Activated naive CD4-positive, alpha-beta T cell treated with anti-CD3 and anti-CD28 coated beads for 36 hours (primary cell): Measurements from ENCODE around the gene ZNF292. TPM values are rescaled to one million over a fixed set of nuclear protein-coding genes. Genes with fewer than 3 reads are reported as not detected.
"Not testable (repeated sequence)": the region's sequence is repeated elsewhere in the genome, so short reads cannot be mapped to it uniquely, and the experiment has no call there.

Experiments used
- CTCF ChIA-PET: fragments of 350-600 bp; sonication (Branson Sonifier 250); formaldehyde crosslinking; loops from one replicate; lab custom pipeline; 2021; ENCODE audit warnings: antibody characterized with exemption; lab: Charles Lee
- DNase-seq: peaks from one replicate; pipeline ENCODE4 v3.0.0-alpha.2; 2020
- H3K27ac Mint-ChIP-seq: one replicate; pipeline ENCODE4 v1.8.0; 2021; ENCODE audit warnings: mild to moderate bottlenecking, mixed read lengths
- H3K27me3 Mint-ChIP-seq: one replicate; pipeline ENCODE4 v1.8.0; 2021; ENCODE audit warnings: low read depth, mixed read lengths
- H3K36me3 Mint-ChIP-seq: one replicate; pipeline ENCODE4 v1.8.0; 2021; ENCODE audit warnings: low read depth, mixed read lengths
- H3K4me1 Mint-ChIP-seq: one replicate; pipeline ENCODE4 v1.8.0; 2021; ENCODE audit warnings: low read depth, mixed read lengths
- H3K4me3 Mint-ChIP-seq: one replicate; pipeline ENCODE4 v1.8.0; 2021; ENCODE audit warnings: mild to moderate bottlenecking, moderate library complexity, mixed read lengths
- H3K9me3 Mint-ChIP-seq: one replicate; pipeline ENCODE4 v1.8.0; 2021; ENCODE audit warnings: mixed read lengths
- intact Hi-C: fragments of 100-400 bp; cut with micrococcal nuclease; formaldehyde crosslinking; loops from one replicate; pipeline ENCODE4 v1.15.1; 2023
- total RNA-seq, 2 experiments: library from RNA; stranded (reverse); gene quantifications; one replicate each; pipeline ENCODE4 v1.2.3, GENCODE V29; 2021

The ZNF292 gene
- total RNA-seq, 2 experiments from 2014 or later: 39.5 to 41.2 TPM

DNA sequence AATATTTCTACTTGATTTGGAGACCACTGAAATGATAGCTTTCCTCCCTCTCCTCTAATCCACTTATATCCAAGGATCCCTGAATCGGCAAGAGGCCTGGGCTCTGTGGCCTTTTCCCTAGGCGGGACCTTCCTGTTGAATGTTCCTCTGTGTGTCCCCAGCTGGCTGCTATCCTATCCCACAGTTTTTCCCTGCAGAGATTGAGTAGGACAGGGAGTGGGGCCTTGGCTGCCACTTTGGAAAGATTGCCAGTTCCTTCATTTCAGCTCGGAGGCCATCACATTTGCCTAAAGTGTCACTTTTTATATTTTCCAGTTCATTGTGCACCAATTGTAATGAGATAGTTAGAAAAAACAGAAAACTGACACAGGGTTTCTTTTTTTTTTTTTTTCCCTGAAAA lies 128.1 kb downstream of the ZNF292 start:
- intact Hi-C loops: no loop called here
- H3K27ac Mint-ChIP-seq: no peak overlapping the region
- CTCF ChIA-PET: no interaction called here
- no peak for DNase-seq
- no peak overlapping the region for H3K4me3 Mint-ChIP-seq
- no peaks in the 10 kb centered on the region for H3K9me3 Mint-ChIP-seq
- H3K36me3 Mint-ChIP-seq: no peaks in the 10 kb centered on the region
- no peaks in the 10 kb centered on the region for H3K27me3 Mint-ChIP-seq
- H3K4me1 Mint-ChIP-seq: peaks cover 11% of the 10 kb centered on the region

DNA sequence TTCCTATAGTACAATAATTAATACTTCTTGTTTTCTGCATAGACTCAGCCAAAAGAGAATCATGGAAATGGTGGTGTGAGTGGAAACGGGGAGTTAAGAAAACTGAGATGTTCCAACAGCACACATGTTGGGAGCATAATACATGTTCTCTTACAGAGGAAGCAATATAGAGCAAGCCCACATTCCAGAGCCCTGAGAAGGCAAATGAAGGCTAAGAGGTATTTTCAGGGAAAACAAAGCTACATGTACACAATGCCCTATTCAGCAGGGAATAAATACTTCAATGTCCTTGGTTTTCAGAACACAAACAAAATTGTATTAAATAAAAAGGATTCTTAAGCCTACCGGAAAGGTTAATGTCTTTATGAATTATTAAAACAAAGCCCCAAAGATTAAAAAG lies 131.9 kb downstream of the ZNF292 start:
- intact Hi-C loops: no loop called here
- Mint-ChIP-seq H3K4me1 (no peaks in the 10 kb centered on the region), H3K4me3 (no peak overlapping the region), H3K36me3 (no peaks in the 10 kb centered on the region), H3K27ac (no peak overlapping the region), H3K27me3 (no peaks in the 10 kb centered on the region), H3K9me3 (no peaks in the 10 kb centered on the region)
- DNase-seq: no peak
- CTCF ChIA-PET: no interaction called here

DNA sequence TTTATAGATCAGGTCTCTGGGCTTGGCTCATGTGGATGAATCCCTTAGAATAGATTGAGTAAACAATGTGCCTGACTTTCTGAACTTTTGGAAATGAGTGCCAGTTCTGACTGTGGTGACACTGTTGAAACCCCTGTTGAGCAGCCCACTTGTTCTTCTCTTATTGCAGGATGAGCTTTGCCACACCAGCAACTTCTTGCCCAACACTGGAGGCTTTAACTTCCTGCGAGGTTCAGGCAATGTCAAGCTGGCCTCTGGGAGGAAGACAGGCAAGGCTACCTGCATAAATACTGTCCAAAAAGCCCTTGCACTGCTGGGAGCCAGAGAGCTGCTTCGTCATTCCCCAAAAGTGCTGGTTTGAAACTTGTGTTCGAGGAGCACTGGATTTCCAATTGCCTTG lies 134.2 kb downstream of the ZNF292 start:
- no peaks in the 10 kb centered on the region for H3K9me3 Mint-ChIP-seq
- intact Hi-C loops: no loop called here
- CTCF ChIA-PET: no interaction called here

DNA sequence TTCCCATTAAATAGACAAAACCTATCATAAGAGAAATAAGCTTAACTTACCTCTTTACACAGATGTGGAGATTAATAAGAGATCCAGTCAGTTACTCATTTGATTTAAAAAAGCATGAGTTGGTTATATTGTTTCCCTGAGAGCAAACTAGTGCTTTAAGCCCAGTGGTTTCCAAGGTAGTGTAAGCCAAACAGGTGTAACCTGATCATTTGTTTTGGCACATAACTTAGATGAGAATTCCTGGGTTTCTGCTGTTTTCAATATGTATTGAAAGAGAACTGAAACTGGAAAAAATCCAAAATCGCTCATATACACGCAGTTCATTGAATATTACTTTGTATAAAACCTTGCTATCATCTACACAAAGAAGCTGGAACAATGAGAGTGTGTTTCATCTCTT lies 136.5 kb downstream of the ZNF292 start:
- Mint-ChIP-seq H3K9me3 (no peaks in the 10 kb centered on the region), H3K36me3 (no peaks in the 10 kb centered on the region), H3K4me1 (no peaks in the 10 kb centered on the region), H3K27ac (no peak overlapping the region), H3K27me3 (peaks cover 3% of the 10 kb centered on the region), H3K4me3 (no peak overlapping the region)
- DNase-seq: no peak
- CTCF ChIA-PET: no interaction called here
- intact Hi-C loops: no loop called here

More for the DNA sequence above, 134.2 kb downstream of the ZNF292 start:
- DNase-seq: no peak
- Mint-ChIP-seq H3K36me3 (no peaks in the 10 kb centered on the region), H3K27ac (no peak overlapping the region), H3K4me3 (no peak overlapping the region), H3K4me1 (no peaks in the 10 kb centered on the region), H3K27me3 (no peaks in the 10 kb centered on the region)

DNA sequence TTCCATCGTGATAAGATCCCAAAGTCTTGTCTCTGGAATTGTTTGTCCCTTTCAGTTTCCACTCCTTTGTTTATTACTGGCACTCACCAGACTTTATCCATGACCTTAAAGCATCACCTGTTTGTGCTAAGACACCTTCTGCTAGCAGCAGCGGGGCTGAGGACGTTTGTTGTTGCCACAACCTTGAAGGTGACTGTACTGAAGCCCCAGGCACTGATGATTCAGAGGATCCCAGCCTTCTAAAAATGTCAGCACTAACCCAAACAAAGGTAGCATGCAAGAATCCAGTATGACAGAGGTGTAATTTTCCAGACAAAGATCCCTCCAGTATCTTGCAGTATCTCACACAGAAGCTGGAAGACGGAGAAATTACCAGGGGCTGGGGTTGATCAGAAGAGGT lies 138.2 kb downstream of the ZNF292 start:
- Mint-ChIP-seq H3K4me1 (no peaks in the 10 kb centered on the region), H3K9me3 (no peaks in the 10 kb centered on the region), H3K27me3 (peaks cover 8% of the 10 kb centered on the region), H3K36me3 (no peaks in the 10 kb centered on the region), H3K4me3 (no peak overlapping the region), H3K27ac (no peak overlapping the region)
- CTCF ChIA-PET: no interaction called here
- intact Hi-C loops: no loop called here
- no peak for DNase-seq

DNA sequence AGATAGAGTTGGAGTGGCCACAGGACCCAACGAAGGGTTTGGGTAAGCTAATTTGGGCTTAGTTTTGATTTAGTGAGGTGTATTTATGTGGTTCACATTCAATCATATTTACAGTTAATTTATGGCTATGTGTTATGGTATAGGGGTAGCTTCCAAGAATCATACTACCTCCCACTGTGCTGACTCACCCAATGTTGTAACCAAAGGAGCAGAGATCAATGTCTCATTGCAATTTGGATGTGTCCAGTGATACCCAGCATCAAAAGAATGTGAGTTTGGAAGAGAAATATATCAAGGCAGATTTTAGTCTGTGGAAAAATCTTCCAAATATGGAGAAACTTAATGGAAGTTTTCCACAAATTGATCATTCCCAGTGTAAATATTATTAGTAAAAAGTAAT lies 141.8 kb downstream of the ZNF292 start:
- H3K27me3 Mint-ChIP-seq: peaks cover 23% of the 10 kb centered on the region
- no peak overlapping the region for H3K4me3 Mint-ChIP-seq
- CTCF ChIA-PET: no interaction called here
- no peaks in the 10 kb centered on the region for H3K9me3 Mint-ChIP-seq
- no peaks in the 10 kb centered on the region for H3K4me1 Mint-ChIP-seq
- no peak overlapping the region for H3K27ac Mint-ChIP-seq
- intact Hi-C loops: no loop called here
- no peaks in the 10 kb centered on the region for H3K36me3 Mint-ChIP-seq
- DNase-seq: no peak

DNA sequence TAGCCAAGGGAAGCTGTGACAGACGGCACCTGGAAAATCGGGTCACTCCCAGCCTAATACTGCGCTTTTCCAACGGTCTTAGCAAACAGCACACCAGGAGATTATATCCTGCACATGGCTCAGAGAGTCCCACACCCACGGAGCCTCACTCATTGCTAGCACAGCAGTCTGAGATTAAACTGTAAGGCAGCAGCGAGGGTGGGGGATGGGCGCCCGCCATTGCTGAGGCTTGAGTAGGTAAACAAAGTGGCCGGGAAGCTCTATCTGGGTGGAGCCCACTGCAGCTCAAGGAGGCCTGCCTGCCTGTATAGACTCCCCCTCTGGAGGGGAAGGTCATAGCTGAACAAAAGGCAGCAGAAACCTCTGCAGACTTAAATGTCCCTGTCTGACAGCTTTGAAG lies 145.9 kb downstream of the ZNF292 start:
- H3K9me3 Mint-ChIP-seq, H3K27ac Mint-ChIP-seq, intact Hi-C loops, H3K4me1 Mint-ChIP-seq, DNase-seq, CTCF ChIA-PET, H3K36me3 Mint-ChIP-seq, H3K4me3 Mint-ChIP-seq: not testable (repeated sequence)
- peaks cover 33% of the 10 kb centered on the region for H3K27me3 Mint-ChIP-seq

DNA sequence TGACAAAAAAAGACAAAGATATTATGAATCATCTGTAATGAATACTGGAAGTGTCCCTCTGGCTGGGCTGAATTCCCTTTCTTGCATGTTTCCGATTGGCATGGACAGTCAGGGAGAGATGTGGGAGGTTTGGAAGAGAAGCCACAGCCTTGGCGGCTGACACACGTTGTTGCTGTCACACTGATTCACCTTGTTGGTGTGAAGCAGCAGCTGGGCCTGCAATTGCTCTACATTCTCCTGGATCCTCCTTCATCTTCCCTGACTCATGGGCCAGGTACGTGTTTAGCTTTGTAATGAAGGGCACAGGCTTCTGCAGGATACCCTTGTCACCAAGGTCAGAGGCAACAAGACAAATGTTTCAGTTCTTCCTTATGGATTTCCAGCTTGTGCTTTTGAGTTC lies 153.6 kb downstream of the ZNF292 start:
- Mint-ChIP-seq H3K27ac (no peak overlapping the region), H3K9me3 (peaks cover 1% of the 10 kb centered on the region), H3K27me3 (peaks cover 6% of the 10 kb centered on the region), H3K36me3 (no peaks in the 10 kb centered on the region), H3K4me1 (no peaks in the 10 kb centered on the region), H3K4me3 (no peak overlapping the region)
- intact Hi-C loops: no loop called here
- CTCF ChIA-PET: no interaction called here
- DNase-seq: no peak

DNA sequence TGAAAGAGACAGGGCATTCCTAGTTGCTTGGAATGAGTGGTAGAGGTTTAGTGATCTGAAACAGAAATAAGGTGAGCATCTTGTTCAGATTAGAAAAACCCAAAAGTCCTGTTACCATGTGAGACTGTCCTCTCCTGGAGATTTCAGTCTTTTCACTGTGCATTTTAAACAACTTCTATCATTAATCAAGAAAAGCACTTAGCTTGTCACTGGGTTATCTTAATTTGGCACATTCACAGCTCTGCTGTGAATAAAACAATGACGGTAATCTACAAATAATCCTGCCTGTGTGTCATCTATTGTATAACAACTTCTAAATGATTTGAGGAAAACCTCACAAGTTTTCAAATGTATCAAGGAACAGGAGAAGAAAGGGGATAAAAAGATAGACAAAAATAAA lies 157.5 kb downstream of the ZNF292 start:
- Mint-ChIP-seq H3K4me1 (no peaks in the 10 kb centered on the region), H3K4me3 (no peak overlapping the region), H3K27me3 (peaks cover 10% of the 10 kb centered on the region), H3K27ac (no peak overlapping the region), H3K36me3 (no peaks in the 10 kb centered on the region), H3K9me3 (no peaks in the 10 kb centered on the region)
- DNase-seq: no peak
- CTCF ChIA-PET: interaction anchor here (0.6 to 1.8 kb wide), 2 partner anchors 9 to 1727 kb away, joined by 3 to 7 read pairs; partner anchors contain the start of gene SMIM8
- intact Hi-C loops: no loop called here

Other genes with a start within 250 kb of the ZNF292 start
- not detected for gene HTR1E, start 218.0 kb upstream of the ZNF292 start, total RNA-seq
- gene CGA, start 60.5 kb upstream of the ZNF292 start, total RNA-seq: not detected
- 1 to 10 TPM; 8.0 to 8.6 TPM for gene SMIM8, start 167.0 kb downstream of the ZNF292 start, total RNA-seq
- not detected for gene GJB7, start 173.7 kb downstream of the ZNF292 start, total RNA-seq
- gene C6orf163, start 189.2 kb downstream of the ZNF292 start, total RNA-seq: 1 to 10 TPM in 1 of 2 experiments, under 1 TPM in 1; 0.29 to 1.1 TPM